ENCODE measurements around the gene ZNF367.
"Not testable (repeated sequence)": the region's sequence is repeated elsewhere in the genome, so short reads cannot be mapped to it uniquely, and the experiment has no call there.

Gene ZNF367

GRCh38 chr9:96361668-96362067 is 56.5 kb downstream of the ZNF367 start:
- DNase-seq (ENCODE audit: low read depth) = no peak

GRCh38 chr9:96360976-96361375 is 57.2 kb downstream of the ZNF367 start:
- DNase-seq (ENCODE audit: low read depth) = no peak

- DNase-seq (ENCODE audit: low read depth) = not testable (repeated sequence)
Observed at GRCh38 chr9:96360523-96360922, 57.6 kb downstream of the ZNF367 start.

GRCh38 chr9:96350866-96351265 is 67.3 kb downstream of the ZNF367 start:
- no peak for DNase-seq (ENCODE audit: low read depth)

- DNase-seq (ENCODE audit: low read depth) = no peak
Observed at GRCh38 chr9:96348261-96348660, 69.9 kb downstream of the ZNF367 start.

- DNase-seq (ENCODE audit: low read depth) = no peak
Observed at GRCh38 chr9:96345551-96345950, 72.6 kb downstream of the ZNF367 start.

GRCh38 chr9:96344458-96345180 is 73.6 kb downstream of the ZNF367 start:
- DNase-seq (ENCODE audit: low read depth) = peak; percentile 4

- DNase-seq (ENCODE audit: low read depth) = no peak
Observed at GRCh38 chr9:96343515-96344360, 74.4 kb downstream of the ZNF367 start.

- DNase-seq (ENCODE audit: low read depth) = no peak
Observed at GRCh38 chr9:96342571-96343245, 75.5 kb downstream of the ZNF367 start.

GRCh38 chr9:96340707-96341106 is 77.5 kb downstream of the ZNF367 start:
- no peak for DNase-seq (ENCODE audit: low read depth)

GRCh38 chr9:96338299-96338698 is 79.9 kb downstream of the ZNF367 start:
- DNase-seq (ENCODE audit: low read depth) = no peak
